Measurements from ENCODE around the gene JPH3.
"Not testable (repeated sequence)": the region's sequence is repeated elsewhere in the genome, so short reads cannot be mapped to it uniquely, and the experiment has no call there.

The JPH3 gene

GRCh38 chr16:87563714-87564523 lies 38.4 kb upstream of the JPH3 start:
- no peak for DNase-seq (ENCODE audit: insufficient read length, low spot score)
- no peak for TF ChIP-seq POLR2A (IDR thresholded peaks at IDR 0.05; ENCODE audit: low read depth, low read length)
- no peak for FAIRE-seq

- FAIRE-seq, result no peak
- DNase-seq (ENCODE audit: insufficient read length, low spot score), result no peak
Observed at GRCh38 chr16:87564524-87564778, 37.9 kb upstream of the JPH3 start.

GRCh38 chr16:87569601-87570571 lies 32.4 kb upstream of the JPH3 start:
- no peak for FAIRE-seq
- no peak for TF ChIP-seq POLR2A (IDR thresholded peaks at IDR 0.05; ENCODE audit: low read depth, low read length)
- DNase-seq (ENCODE audit: insufficient read length, low spot score), result no peak

More at GRCh38 chr16:87564524-87564778, 37.9 kb upstream of the JPH3 start:
- no peak for TF ChIP-seq POLR2A (IDR thresholded peaks at IDR 0.05; ENCODE audit: low read depth, low read length)

GRCh38 chr16:87570572-87570937 lies 31.8 kb upstream of the JPH3 start:
- FAIRE-seq (no peak), DNase-seq (ENCODE audit: insufficient read length, low spot score) (no peak)
- TF ChIP-seq POLR2A (IDR thresholded peaks at IDR 0.05; ENCODE audit: low read depth, low read length), result no peak

- TF ChIP-seq POLR2A (IDR thresholded peaks at IDR 0.05; ENCODE audit: low read depth, low read length), result no peak
- no peak for FAIRE-seq
- no peak for DNase-seq (ENCODE audit: insufficient read length, low spot score)
Observed at GRCh38 chr16:87570938-87571867, 31.1 kb upstream of the JPH3 start.

- FAIRE-seq, result no peak
- no peak for TF ChIP-seq POLR2A (IDR thresholded peaks at IDR 0.05; ENCODE audit: low read depth, low read length)
- no peak for DNase-seq (ENCODE audit: insufficient read length, low spot score)
Observed at GRCh38 chr16:87571868-87572244, 30.5 kb upstream of the JPH3 start.

GRCh38 chr16:87572959-87573358 lies 29.3 kb upstream of the JPH3 start:
- DNase-seq (ENCODE audit: insufficient read length, low spot score) (no peak), FAIRE-seq (no peak)
- TF ChIP-seq POLR2A (IDR thresholded peaks at IDR 0.05; ENCODE audit: low read depth, low read length), result no peak

GRCh38 chr16:87575027-87575804 lies 27.1 kb upstream of the JPH3 start:
- FAIRE-seq, result no peak
- DNase-seq (ENCODE audit: insufficient read length, low spot score), result no peak
- TF ChIP-seq POLR2A (IDR thresholded peaks at IDR 0.05; ENCODE audit: low read depth, low read length), result no peak

- FAIRE-seq, result no peak
- DNase-seq (ENCODE audit: insufficient read length, low spot score), result no peak
- no peak for TF ChIP-seq POLR2A (IDR thresholded peaks at IDR 0.05; ENCODE audit: low read depth, low read length)
Observed at GRCh38 chr16:87576171-87576570, 26.1 kb upstream of the JPH3 start.

- FAIRE-seq; DNase-seq (ENCODE audit: insufficient read length, low spot score): not testable (repeated sequence)
Observed at GRCh38 chr16:87578142-87578930, 24.0 kb upstream of the JPH3 start.

GRCh38 chr16:87579691-87580090 lies 22.6 kb upstream of the JPH3 start:
- DNase-seq (ENCODE audit: insufficient read length, low spot score) (no peak), FAIRE-seq (no peak)
- TF ChIP-seq POLR2A (IDR thresholded peaks at IDR 0.05; ENCODE audit: low read depth, low read length), result no peak

GRCh38 chr16:87580855-87581261 lies 21.4 kb upstream of the JPH3 start:
- no peak for TF ChIP-seq POLR2A (IDR thresholded peaks at IDR 0.05; ENCODE audit: low read depth, low read length)
- FAIRE-seq, result no peak
- DNase-seq (ENCODE audit: insufficient read length, low spot score), result no peak

All from H54 (cell line).